Trophoblast cell (in vitro differentiated cells and primary cell): ENCODE data around the gene PRKAB2.

Source experiments
- DNase-seq, 2 donors: peaks; one replicate each; pipeline ENCODE4 v3.0.0-alpha.2; 2016
- H2AFZ ChIP-seq: 2 replicates; pipeline ENCODE4 v1.6.1; 2013; ENCODE audit warnings: low read length, moderate library complexity, mild to moderate bottlenecking; ENCODE audit not compliant: insufficient read depth, poor library complexity
- H2AK5ac ChIP-seq: 2 replicates; pipeline ENCODE4 v1.6.1; 2013; ENCODE audit warnings: mild to moderate bottlenecking, low read length
- H2BK120ac ChIP-seq: 2 replicates; pipeline ENCODE4 v1.6.1; 2013; ENCODE audit warnings: low read length, mild to moderate bottlenecking, moderate library complexity; ENCODE audit not compliant: insufficient read depth, poor library complexity
- H2BK12ac ChIP-seq: 2 replicates; pipeline ENCODE4 v1.6.1; 2013; ENCODE audit warnings: mild to moderate bottlenecking, low read length, moderate library complexity
- H2BK5ac ChIP-seq: 2 replicates; pipeline ENCODE4 v1.6.1; 2013; ENCODE audit warnings: low read length, low read depth, moderate library complexity, mild to moderate bottlenecking; ENCODE audit not compliant: poor library complexity
- H3K14ac ChIP-seq: 2 replicates; pipeline ENCODE4 v1.6.1; 2013; ENCODE audit warnings: mild to moderate bottlenecking, low read length
- H3K18ac ChIP-seq: 2 replicates; pipeline ENCODE4 v1.6.1; 2013; ENCODE audit warnings: mild to moderate bottlenecking, low read length
- H3K23ac ChIP-seq: 2 replicates; pipeline ENCODE4 v1.6.1; 2013; ENCODE audit warnings: low read length
- H3K27ac ChIP-seq: 2 replicates; pipeline ENCODE4 v1.5.1; 2013; ENCODE audit warnings: low read depth, mild to moderate bottlenecking, inconsistent platforms, low read length, moderate library complexity
- H3K27me3 ChIP-seq: 2 replicates; pipeline ENCODE4 v1.6.1; 2013; ENCODE audit warnings: inconsistent platforms, mild to moderate bottlenecking, low read length, moderate library complexity; ENCODE audit not compliant: insufficient read depth
- H3K36me3 ChIP-seq, 2 experiments: 1 replicate in 1 of 2; 2 replicates in 1 of 2; pipeline ENCODE4 v1.6.1; 2013; ENCODE audit warnings: low read length in 2 of 2, mild to moderate bottlenecking in 2 of 2, moderate library complexity in 1 of 2; ENCODE audit not compliant: insufficient read depth in 2 of 2, control insufficient read depth in 1 of 2
- H3K4ac ChIP-seq: 2 replicates; pipeline ENCODE4 v1.6.1; 2013; ENCODE audit warnings: low read depth, mild to moderate bottlenecking, low read length, moderate library complexity
- H3K4me1 ChIP-seq, 2 experiments: 1 replicate in 1 of 2; 2 replicates in 1 of 2; pipeline ENCODE4 v1.6.1; 2013; ENCODE audit warnings: low read length in 2 of 2, mild to moderate bottlenecking in 2 of 2, moderate library complexity in 1 of 2; ENCODE audit not compliant: insufficient read depth in 2 of 2, control insufficient read depth in 1 of 2
- H3K4me2 ChIP-seq: 2 replicates; pipeline ENCODE4 v1.6.1; 2013; ENCODE audit warnings: inconsistent platforms, mild to moderate bottlenecking, low read length, moderate library complexity
- H3K4me3 ChIP-seq: 2 replicates; pipeline ENCODE4 v1.5.1; 2013; ENCODE audit warnings: mild to moderate bottlenecking, low read depth, low read length, inconsistent platforms
- H3K79me1 ChIP-seq: one replicate; pipeline ENCODE4 v1.6.1; 2013; ENCODE audit warnings: low read length
- H3K79me2 ChIP-seq: 2 replicates; pipeline ENCODE4 v1.6.1; 2013; ENCODE audit warnings: low read length, mild to moderate bottlenecking; ENCODE audit not compliant: control insufficient read depth, insufficient read depth, poor library complexity
- H3K9ac ChIP-seq: 2 replicates; pipeline ENCODE4 v1.6.1; 2013; ENCODE audit warnings: mild to moderate bottlenecking, low read length
- H3K9me3 ChIP-seq: 2 replicates; pipeline ENCODE4 v1.6.1; 2013; ENCODE audit warnings: low read depth, mild to moderate bottlenecking, control low read depth, inconsistent platforms, low read length; ENCODE audit not compliant: insufficient read depth
- H4K12ac ChIP-seq: 2 replicates; pipeline ENCODE4 v1.6.1; 2013; ENCODE audit warnings: low read depth, mild to moderate bottlenecking, low read length, moderate library complexity
- H4K8ac ChIP-seq: 2 replicates; pipeline ENCODE4 v1.6.1; 2013; ENCODE audit warnings: low read depth, mild to moderate bottlenecking, low read length, moderate library complexity
- H4K91ac ChIP-seq: one replicate; pipeline ENCODE4 v1.6.1; 2013; ENCODE audit warnings: low read depth, mild to moderate bottlenecking, low read length, moderate library complexity
- WGBS: extraction: QIAGEN DNeasy Blood & Tissue Kit; methylation state at CpG from one replicate; pipeline ENCODE4 v1.1.7; 2013; ENCODE audit warnings: missing lambda C conversion rate; ENCODE audit not compliant: insufficient read length, insufficient coverage; ENCODE audit errors: extremely low coverage; 5-methylcytosine and 5-hydroxymethylcytosine counted together

PRKAB2 gene

GRCh38 chr1:147111381-147112130, 60.7 kb downstream of the PRKAB2 start:
- no peak overlapping the region for H3K14ac ChIP-seq
- WGBS = no CpG with 5 or more reads among the region's 7 CpGs
- H3K27ac ChIP-seq = no peak overlapping the region
- H3K79me1 ChIP-seq = peaks cover 4% of the 10 kb centered on the region
- H3K23ac ChIP-seq = no peak overlapping the region
- H3K4me1 ChIP-seq = peaks cover 12 to 15% of the 10 kb centered on the region in 2 experiments
- no peak overlapping the region for H4K12ac ChIP-seq
- no peak overlapping the region for H3K4me2 ChIP-seq
- H4K91ac ChIP-seq = no peak overlapping the region
- no peak overlapping the region for H3K18ac ChIP-seq
- no peak overlapping the region for H4K8ac ChIP-seq
- no peak overlapping the region for H2BK5ac ChIP-seq
- H3K79me2 ChIP-seq = no peaks in the 10 kb centered on the region
- H2BK12ac ChIP-seq = no peak overlapping the region
- H3K36me3 ChIP-seq = no peaks in the 10 kb centered on the region
- H2AFZ ChIP-seq = no peak overlapping the region
- no peaks in the 10 kb centered on the region for H3K9me3 ChIP-seq
- no peaks in the 10 kb centered on the region for H3K27me3 ChIP-seq
- no peak overlapping the region for H3K4me3 ChIP-seq
- no peak overlapping the region for H3K4ac ChIP-seq
- no peak overlapping the region for H3K9ac ChIP-seq
- H2BK120ac ChIP-seq = no peak overlapping the region
- peak; percentile 89 to 90 for DNase-seq
- H2AK5ac ChIP-seq = no peak overlapping the region

GRCh38 chr1:147110872-147111271, 61.4 kb downstream of the PRKAB2 start:
- Histone ChIP-seq H4K12ac (no peak overlapping the region), H2BK12ac (no peak overlapping the region), H3K79me1 (peaks cover 5% of the 10 kb centered on the region), H3K4me3 (no peak overlapping the region), H3K4ac (no peak overlapping the region), H3K4me2 (no peak overlapping the region), H4K91ac (no peak overlapping the region), H3K4me1 (peaks cover 15 to 17% of the 10 kb centered on the region in 2 experiments), H4K8ac (no peak overlapping the region), H2BK5ac (no peak overlapping the region), H3K14ac (no peak overlapping the region), H3K9ac (no peak overlapping the region), H3K27me3 (no peaks in the 10 kb centered on the region), H3K27ac (no peak overlapping the region), H3K79me2 (no peaks in the 10 kb centered on the region), H3K9me3 (no peaks in the 10 kb centered on the region), H3K18ac (no peak overlapping the region), H2AFZ (no peak overlapping the region), H2BK120ac (no peak overlapping the region), H2AK5ac (no peak overlapping the region), H3K36me3 (no peaks in the 10 kb centered on the region), H3K23ac (no peak overlapping the region)
- WGBS = no CpG with 5 or more reads among the region's 1 CpG
- DNase-seq = peak in 1 of 2 donors; percentile 55

GRCh38 chr1:147110434-147110833, 61.8 kb downstream of the PRKAB2 start:
- Histone ChIP-seq H3K79me1 (peaks cover 10% of the 10 kb centered on the region), H3K9me3 (no peaks in the 10 kb centered on the region), H2BK12ac (no peak overlapping the region), H3K18ac (no peak overlapping the region), H2AFZ (no peak overlapping the region), H3K79me2 (no peaks in the 10 kb centered on the region), H2AK5ac (no peak overlapping the region), H2BK120ac (no peak overlapping the region), H3K27ac (no peak overlapping the region), H3K23ac (no peak overlapping the region), H3K4me2 (no peak overlapping the region), H2BK5ac (no peak overlapping the region), H4K91ac (no peak overlapping the region), H3K36me3 (no peaks in the 10 kb centered on the region), H4K12ac (no peak overlapping the region), H3K14ac (no peak overlapping the region), H4K8ac (no peak overlapping the region), H3K4me1 (peaks cover 15 to 22% of the 10 kb centered on the region in 2 experiments), H3K4me3 (no peak overlapping the region), H3K4ac (no peak overlapping the region), H3K27me3 (no peaks in the 10 kb centered on the region), H3K9ac (no peak overlapping the region)
- no peak for DNase-seq
- no CpG with 5 or more reads among the region's 1 CpG for WGBS

- Histone ChIP-seq H3K18ac (no peak overlapping the region), H3K36me3 (no peaks in the 10 kb centered on the region), H2AK5ac (no peak overlapping the region), H3K23ac (no peak overlapping the region), H2AFZ (no peak overlapping the region), H3K79me2 (no peaks in the 10 kb centered on the region), H3K79me1 (peaks cover 10% of the 10 kb centered on the region), H3K27me3 (no peaks in the 10 kb centered on the region), H4K12ac (no peak overlapping the region), H4K8ac (no peak overlapping the region), H2BK120ac (no peak overlapping the region), H3K4me2 (no peak overlapping the region), H2BK5ac (no peak overlapping the region), H2BK12ac (no peak overlapping the region), H3K4me3 (no peak overlapping the region), H3K9ac (no peak overlapping the region), H3K27ac (no peak overlapping the region), H3K4ac (no peak overlapping the region), H3K4me1 (peaks cover 13 to 18% of the 10 kb centered on the region in 2 experiments), H4K91ac (no peak overlapping the region), H3K9me3 (no peaks in the 10 kb centered on the region), H3K14ac (no peak overlapping the region)
- whole genome bisulfite sequencing = no CpG with 5 or more reads among the region's 4 CpGs
- DNase-seq = no peak
Measured at GRCh38 chr1:147109762-147110161, 62.5 kb downstream of the PRKAB2 start.
